ENCODE data around the gene TNPO2. TPM values are rescaled to one million over a fixed set of nuclear protein-coding genes. Genes with fewer than 3 reads are reported as not detected.
A peak's percentile ranks its signal among the peaks of the same experiment; 100 is the strongest.

TNPO2 gene
- total RNA-seq, 8 experiments from 2014 or later, result 51.3 to 119 (median 67.1) TPM

GRCh38 chr19:12665281-12665573 is 58.5 kb downstream of the TNPO2 start:
- no peak for ATAC-seq (replicated peaks in 6 of 8)
- H3K4me1 ChIP-seq (replicated peaks in 1 of 2), result peaks cover 16 to 18% of the 10 kb centered on the region in 2 donors
- WGBS, 10 experiments, result 88 to 96% (median 93%) methylated on average over 4 to 6 of the region's 10 CpGs; no CpG with 5 or more reads in 6 of the 10 experiments
- in situ Hi-C loops (cut with MboI; ENCODE audit: low pct_unique_long_range_greater_than_20kb in 2 of 9, low sequenced_read_pairs in 9 of 9, unreplicated experiment in 9 of 9), result no loop called here
- no peak overlapping the region for H3K4me3 ChIP-seq
- H3K27ac ChIP-seq, result no peak overlapping the region

DNA sequence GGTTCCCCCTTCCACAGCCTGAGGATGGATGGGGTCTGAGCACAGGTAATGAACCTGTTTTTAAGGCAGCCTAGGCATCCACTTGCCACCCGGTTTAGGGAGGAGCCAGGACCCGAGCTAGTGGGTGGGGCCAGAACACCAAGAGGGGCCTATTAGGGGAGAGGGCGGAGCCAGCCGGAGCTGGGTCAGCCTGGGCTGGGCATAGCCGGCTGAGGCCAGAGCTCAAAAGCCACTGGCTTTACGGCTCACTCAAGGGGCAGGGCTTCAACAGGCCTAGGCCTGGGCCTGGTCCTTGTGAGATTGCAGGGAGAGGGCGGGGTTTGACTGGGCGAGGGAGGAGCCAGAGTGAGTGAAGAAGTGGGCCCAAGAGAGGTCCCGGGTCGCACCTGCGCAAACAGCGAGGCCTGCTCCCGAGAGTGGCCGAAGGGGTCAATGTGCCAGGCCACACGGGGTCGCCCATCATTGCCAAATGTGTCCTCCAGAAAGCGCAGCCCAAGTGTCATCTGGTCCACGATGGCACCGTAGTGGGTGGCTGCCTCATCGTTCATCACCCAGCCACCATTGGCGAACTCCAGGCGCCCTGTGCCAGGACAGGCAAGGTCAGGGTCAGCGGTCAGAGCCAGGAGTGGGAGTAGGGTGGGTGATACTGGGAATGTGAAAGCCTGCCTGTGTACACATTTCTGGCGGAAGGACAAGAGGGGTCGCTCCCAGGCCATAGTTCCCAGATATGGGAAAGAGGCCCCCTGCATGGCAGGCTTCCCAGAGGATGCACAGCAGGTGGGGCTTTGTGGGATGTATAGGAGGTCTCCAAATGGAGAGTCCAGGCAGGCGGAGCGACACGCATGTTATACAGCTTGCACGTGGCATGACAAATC is 59.1 kb downstream of the TNPO2 start:
- ATAC-seq (replicated peaks in 6 of 8), result peak in 7 of 8 experiments; percentile 12 to 77 (median 27)

DNA sequence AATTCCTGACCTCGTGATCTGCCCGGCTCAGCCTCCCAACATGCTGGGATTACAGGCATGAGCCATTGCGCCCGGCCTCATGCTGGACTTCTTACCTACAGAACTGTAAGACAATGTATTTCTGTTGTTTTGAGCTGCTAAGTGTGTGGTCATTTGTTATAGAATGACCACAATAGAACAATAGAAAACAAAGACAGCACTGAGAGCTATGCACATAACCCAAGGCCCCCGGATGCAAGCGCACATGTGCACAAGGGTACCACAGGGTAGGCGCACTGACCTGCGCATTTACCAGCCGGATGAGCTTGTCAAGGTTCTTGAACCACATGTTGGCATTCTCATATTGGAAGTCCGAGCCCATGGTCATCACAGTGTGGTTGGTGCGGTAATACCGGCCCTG is 62.8 kb downstream of the TNPO2 start:
- ATAC-seq (replicated peaks in 6 of 8), result no peak
- WGBS, 10 experiments, result 76 to 100% (median 98%) methylated on average over 1 to 10 of the region's 12 CpGs; no CpG with 5 or more reads in 2 of the 10 experiments
- Histone ChIP-seq H3K4me3 (no peak overlapping the region), H3K27ac (no peak overlapping the region), H3K4me1 (replicated peaks in 1 of 2) (peaks cover 2 to 8% of the 10 kb centered on the region in 2 donors)
- in situ Hi-C loops (cut with MboI; ENCODE audit: low pct_unique_long_range_greater_than_20kb in 2 of 9, low sequenced_read_pairs in 9 of 9, unreplicated experiment in 9 of 9), result no loop called here

More for the DNA sequence above, 59.1 kb downstream of the TNPO2 start:
- Histone ChIP-seq H3K27ac (no peak overlapping the region), H3K4me1 (replicated peaks in 1 of 2) (peaks cover 16 to 17% of the 10 kb centered on the region in 2 donors), H3K4me3 (no peak overlapping the region)
- in situ Hi-C loops (cut with MboI; ENCODE audit: low pct_unique_long_range_greater_than_20kb in 2 of 9, low sequenced_read_pairs in 9 of 9, unreplicated experiment in 9 of 9), result no loop called here
- 55 to 100% (median 80%) methylated on average over 1 to 13 of the region's 29 CpGs; no CpG with 5 or more reads in 1 of the 10 experiments for WGBS, 10 experiments

GRCh38 chr19:12657966-12658365 is 65.8 kb downstream of the TNPO2 start:
- in situ Hi-C loops (cut with MboI; ENCODE audit: low pct_unique_long_range_greater_than_20kb in 2 of 9, low sequenced_read_pairs in 9 of 9, unreplicated experiment in 9 of 9), result no loop called here
- 60 to 100% (median 93%) methylated on average over 1 to 7 of the region's 22 CpGs; no CpG with 5 or more reads in 3 of the 10 experiments for WGBS, 10 experiments
- Histone ChIP-seq H3K4me1 (replicated peaks in 1 of 2) (no peaks in the 10 kb centered on the region), H3K4me3 (no peak overlapping the region), H3K27ac (no peak overlapping the region)
- ATAC-seq (replicated peaks in 6 of 8), result peak in 1 of 8 experiments; percentile 17

GRCh38 chr19:12656899-12657571 is 66.7 kb downstream of the TNPO2 start:
- ATAC-seq (replicated peaks in 6 of 8), result peak in 2 of 8 experiments; percentile 18 to 35
- H3K4me3 ChIP-seq, result no peak overlapping the region
- in situ Hi-C loops (cut with MboI; ENCODE audit: low pct_unique_long_range_greater_than_20kb in 2 of 9, low sequenced_read_pairs in 9 of 9, unreplicated experiment in 9 of 9), result no loop called here
- 71 to 100% (median 80%) methylated on average over 2 to 7 of the region's 50 CpGs; no CpG with 5 or more reads in 7 of the 10 experiments for WGBS, 10 experiments
- H3K27ac ChIP-seq, result no peak overlapping the region
- H3K4me1 ChIP-seq (replicated peaks in 1 of 2), result no peaks in the 10 kb centered on the region

DNA sequence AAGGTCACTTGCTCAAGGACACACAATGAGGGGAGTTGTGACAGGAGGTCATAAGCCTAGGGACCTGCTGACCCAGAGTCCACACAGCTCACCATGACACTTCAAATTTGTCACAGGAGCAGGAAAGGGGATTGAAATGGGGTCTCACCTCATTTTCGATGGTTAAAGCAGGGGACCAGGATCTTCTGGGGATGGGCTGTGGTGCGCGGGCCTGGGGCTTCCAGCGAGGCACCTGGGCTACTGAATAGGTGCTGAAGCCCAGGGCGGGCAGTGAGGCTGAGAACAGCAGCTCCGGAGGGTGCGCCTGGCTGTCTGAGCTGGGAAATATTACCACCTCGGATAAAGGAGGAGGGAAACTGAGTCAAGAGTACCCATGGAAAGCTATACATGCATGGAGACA is 68.2 kb downstream of the TNPO2 start:
- no peak for ATAC-seq (replicated peaks in 6 of 8)
- Histone ChIP-seq H3K4me3 (no peak overlapping the region), H3K4me1 (replicated peaks in 1 of 2) (no peaks in the 10 kb centered on the region), H3K27ac (no peak overlapping the region)
- in situ Hi-C loops (cut with MboI; ENCODE audit: low pct_unique_long_range_greater_than_20kb in 2 of 9, low sequenced_read_pairs in 9 of 9, unreplicated experiment in 9 of 9), result no loop called here
- 77 to 100% (median 96%) methylated on average over 1 to 4 of the region's 8 CpGs; no CpG with 5 or more reads in 4 of the 10 experiments for WGBS, 10 experiments

DNA sequence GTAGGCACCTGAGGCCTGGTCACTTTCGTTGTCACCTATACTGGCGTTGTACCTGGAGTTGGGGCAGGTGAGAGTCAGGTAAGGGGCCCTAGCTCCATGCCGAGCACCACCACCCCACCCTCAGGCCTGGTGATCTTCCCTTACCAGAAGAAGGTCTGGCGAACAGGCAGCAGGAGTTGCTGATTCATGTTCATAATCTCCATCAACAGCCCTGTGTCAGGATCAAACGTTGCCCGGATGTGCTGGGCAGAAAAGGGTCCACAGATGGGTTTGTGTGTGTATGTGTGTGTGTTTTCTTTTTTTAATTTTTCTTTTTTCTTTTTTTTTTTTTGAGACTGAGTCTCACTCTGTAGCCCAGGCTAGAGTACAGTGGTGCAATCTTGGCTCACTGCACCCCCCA is 71.5 kb downstream of the TNPO2 start:
- WGBS, 10 experiments, result 54 to 100% (median 91%) methylated on average over 2 to 4 of the region's 6 CpGs; no CpG with 5 or more reads in 6 of the 10 experiments
- in situ Hi-C loops (cut with MboI; ENCODE audit: low pct_unique_long_range_greater_than_20kb in 2 of 9, low sequenced_read_pairs in 9 of 9, unreplicated experiment in 9 of 9), result no loop called here

GRCh38 chr19:12649941-12650340 is 73.8 kb downstream of the TNPO2 start:
- Histone ChIP-seq H3K27ac (no peak overlapping the region), H3K4me1 (replicated peaks in 1 of 2) (no peaks in the 10 kb centered on the region), H3K4me3 (no peak overlapping the region)
- 40 to 97% methylated on average over 2 to 4 of the region's 10 CpGs; no CpG with 5 or more reads in 8 of the 10 experiments for WGBS, 10 experiments
- no peak for ATAC-seq (replicated peaks in 6 of 8)
- in situ Hi-C loops (cut with MboI; ENCODE audit: low pct_unique_long_range_greater_than_20kb in 2 of 9, low sequenced_read_pairs in 9 of 9, unreplicated experiment in 9 of 9), result no loop called here

More for the DNA sequence above, 71.5 kb downstream of the TNPO2 start:
- ATAC-seq (replicated peaks in 6 of 8), result no peak
- no peak overlapping the region for H3K4me3 ChIP-seq
- no peak overlapping the region for H3K27ac ChIP-seq
- no peaks in the 10 kb centered on the region for H3K4me1 ChIP-seq (replicated peaks in 1 of 2)

Other genes with a start within 250 kb of the TNPO2 start
- 10 to 100 TPM in 5 of 8 experiments, 1 to 10 TPM in 2, under 1 TPM in 1; 0.46 to 16.3 (median 12.3) TPM for gene ZNF709, start 239.1 kb downstream of the TNPO2 start, total RNA-seq
- gene ZNF564, start 172.4 kb downstream of the TNPO2 start, total RNA-seq, result 10 to 100 TPM in 6 of 8 experiments, 1 to 10 TPM in 2; 4.0 to 20.6 (median 15.5) TPM
- gene ZNF490, start 113.1 kb downstream of the TNPO2 start, total RNA-seq, result 10 to 100 TPM in 1 of 8 experiments, 1 to 10 TPM in 7; 6.0 to 11.1 (median 7.3) TPM
- 10 to 100 TPM; 12.1 to 26.4 (median 17.6) TPM for gene ZNF791, start 113.0 kb downstream of the TNPO2 start, total RNA-seq
- gene MAN2B1, start 57.2 kb downstream of the TNPO2 start, total RNA-seq, result 10 to 100 TPM; 12.3 to 95.9 (median 38.0) TPM
- gene WDR83, start 57.1 kb downstream of the TNPO2 start, total RNA-seq, result 10 to 100 TPM; 11.4 to 18.0 (median 14.6) TPM
- 100 to 1,000 TPM in 2 of 8 experiments, 10 to 100 TPM in 6; 49.1 to 112 (median 79.9) TPM for gene DHPS, start 42.1 kb downstream of the TNPO2 start, total RNA-seq
- 1 to 10 TPM in 2 of 8 experiments, not detected in 6; 3.7 to 5.7 TPM for gene GNG14, start 35.9 kb downstream of the TNPO2 start, total RNA-seq
- gene FBXW9, start 27.3 kb downstream of the TNPO2 start, total RNA-seq, result 10 to 100 TPM in 6 of 8 experiments, 1 to 10 TPM in 2; 4.1 to 21.2 (median 11.7) TPM
- 100 to 1,000 TPM; 103 to 157 (median 125) TPM for gene TRIR, start 10.8 kb upstream of the TNPO2 start, total RNA-seq
- 10 to 100 TPM; 43.3 to 94.2 (median 62.3) TPM for gene GET3, start 13.6 kb upstream of the TNPO2 start, total RNA-seq
- under 1 TPM in 5 of 8 experiments, not detected in 3; 0.11 to 1.00 (median 0.42) TPM for gene BEST2, start 27.9 kb upstream of the TNPO2 start, total RNA-seq
- gene HOOK2, start 51.6 kb upstream of the TNPO2 start, total RNA-seq, result 10 to 100 TPM in 7 of 8 experiments, 1 to 10 TPM in 1; 8.0 to 40.9 (median 12.9) TPM
- 100 to 1,000 TPM in 1 of 8 experiments, 10 to 100 TPM in 7; 11.0 to 115 (median 45.8) TPM for gene JUNB, start 67.6 kb upstream of the TNPO2 start, total RNA-seq
- 100 to 1,000 TPM; 293 to 612 (median 357) TPM for gene PRDX2, start 77.9 kb upstream of the TNPO2 start, total RNA-seq
- 1 to 10 TPM in 3 of 8 experiments, under 1 TPM in 2, not detected in 3; 0.25 to 7.7 (median 1.1) TPM for gene THSD8, start 78.1 kb upstream of the TNPO2 start, total RNA-seq
- gene RNASEH2A, start 82.7 kb upstream of the TNPO2 start, total RNA-seq, result 10 to 100 TPM in 5 of 8 experiments, 1 to 10 TPM in 3; 4.2 to 42.4 (median 12.3) TPM
- 1 to 10 TPM in 3 of 8 experiments, under 1 TPM in 4, not detected in 1; 0.56 to 1.9 (median 0.92) TPM for gene RTBDN, start 110.6 kb upstream of the TNPO2 start, total RNA-seq
- 10 to 100 TPM in 5 of 8 experiments, 1 to 10 TPM in 1, under 1 TPM in 2; 0.25 to 41.1 (median 16.6) TPM for gene MAST1, start 114.6 kb upstream of the TNPO2 start, total RNA-seq
- gene DNASE2, start 157.5 kb upstream of the TNPO2 start, total RNA-seq, result 10 to 100 TPM in 4 of 8 experiments, 1 to 10 TPM in 4; 2.2 to 70.1 (median 11.9) TPM
- under 1 TPM in 4 of 8 experiments, not detected in 4; 0.11 to 0.33 (median 0.21) TPM for gene KLF1, start 163.3 kb upstream of the TNPO2 start, total RNA-seq
- 10 to 100 TPM in 5 of 8 experiments, 1 to 10 TPM in 3; 6.4 to 42.4 (median 17.4) TPM for gene GCDH, start 167.2 kb upstream of the TNPO2 start, total RNA-seq
- gene SYCE2, start 195.4 kb upstream of the TNPO2 start, total RNA-seq, result 1 to 10 TPM in 1 of 8 experiments, under 1 TPM in 6, not detected in 1; 0.23 to 1.0 (median 0.71) TPM
- 100 to 1,000 TPM in 3 of 8 experiments, 10 to 100 TPM in 5; 49.5 to 112 (median 74.9) TPM for gene FARSA, start 209.8 kb upstream of the TNPO2 start, total RNA-seq
- gene CALR, start 214.7 kb upstream of the TNPO2 start, total RNA-seq, result 100 to 1,000 TPM; 289 to 982 (median 397) TPM
- 100 to 1,000 TPM in 2 of 8 experiments, 10 to 100 TPM in 6; 41.9 to 114 (median 67.4) TPM for gene RAD23A, start 221.9 kb upstream of the TNPO2 start, total RNA-seq
- 10 to 100 TPM; 18.2 to 51.6 (median 28.3) TPM for gene GADD45GIP1, start 233.3 kb upstream of the TNPO2 start, total RNA-seq
- gene DAND5, start 245.6 kb upstream of the TNPO2 start, total RNA-seq, result under 1 TPM in 6 of 8 experiments, not detected in 2; 0.09 to 0.47 (median 0.31) TPM

Data from motor neuron (in vitro differentiated cells).